ENCODE measurements around the gene CDT1. TPM values are rescaled to one million over a fixed set of nuclear protein-coding genes. Genes with fewer than 3 reads are reported as not detected.
A peak's percentile ranks its signal among the peaks of the same experiment; 100 is the strongest.

The CDT1 gene
- total RNA-seq, result 1 to 10 TPM in 2 of 4 donors, under 1 TPM in 2; 0.33 to 1.8 (median 0.99) TPM

- H3K9me3 ChIP-seq, result no peaks in the 10 kb centered on the region
- 1 to 2% methylated on average over 24 to 54 of the region's 98 CpGs for WGBS, 2 donors
- TF ChIP-seq CTCF (IDR thresholded peaks at IDR 0.05), result no peak
- peak; percentile 42 to 80 for TF ChIP-seq POLR2A (IDR thresholded peaks at IDR 0.05)
- H3K4me3 ChIP-seq (replicated peaks in 1 of 3), result peak within 1 kb of the TSS in 2 of 3 donors; percentile 45 to 47
- peaks cover 14 to 18% of the 10 kb centered on the region in 2 donors for H3K4me1 ChIP-seq
- DNase-seq, result peak; percentile 79 to 81
- H3K27ac ChIP-seq, result peak within 1 kb of the TSS; percentile 32 to 52 (median 32)
- intact Hi-C loops (cut with DNase I), result no loop called here
- no peaks in the 10 kb centered on the region for H3K36me3 ChIP-seq
- no peaks in the 10 kb centered on the region for H3K27me3 ChIP-seq
These were observed at the start of gene CDT1 for GRCh38 chr16:88803264-88803987. TSS of gene CDT1 (plus strand) at chr16:88803789. CDS start at chr16:88803832, 43 bp downstream.

- H3K4me1 ChIP-seq, result peaks cover 10 to 18% of the 10 kb centered on the region in 2 donors
These were observed 49.3 kb upstream of the CDT1 start for GRCh38 chr16:88754109-88754911.

GRCh38 chr16:88754912-88755744 lies 48.5 kb upstream of the CDT1 start:
- DNase-seq, result no peak
- WGBS, 2 donors, result 74 to 83% methylated on average over 22 to 23 of the region's 42 CpGs
- no peak overlapping the region for H3K27ac ChIP-seq
- no peaks in the 10 kb centered on the region for H3K9me3 ChIP-seq
- no peaks in the 10 kb centered on the region for H3K36me3 ChIP-seq
- H3K27me3 ChIP-seq, result no peaks in the 10 kb centered on the region
- H3K4me1 ChIP-seq, result peaks cover 14 to 26% of the 10 kb centered on the region in 2 donors
- no peak overlapping the region for H3K4me3 ChIP-seq (replicated peaks in 1 of 3)
- intact Hi-C loops (cut with DNase I), result no loop called here
- TF ChIP-seq POLR2A (IDR thresholded peaks at IDR 0.05) (no peak), CTCF (IDR thresholded peaks at IDR 0.05) (peak in 3 of 6 experiments; percentile 18 to 23 (median 21))

More at GRCh38 chr16:88754109-88754911, 49.3 kb upstream of the CDT1 start:
- Histone ChIP-seq H3K36me3 (no peaks in the 10 kb centered on the region), H3K4me3 (replicated peaks in 1 of 3) (no peak overlapping the region), H3K27ac (no peak overlapping the region), H3K9me3 (no peaks in the 10 kb centered on the region), H3K27me3 (no peaks in the 10 kb centered on the region)
- no peak for DNase-seq
- no peak for TF ChIP-seq POLR2A (IDR thresholded peaks at IDR 0.05)
- TF ChIP-seq CTCF (IDR thresholded peaks at IDR 0.05), result no peak
- intact Hi-C loops (cut with DNase I), result no loop called here
- WGBS, 2 donors, result 79 to 93% methylated on average over 8 to 16 of the region's 28 CpGs

GRCh38 chr16:88755745-88756443 lies 47.7 kb upstream of the CDT1 start:
- Histone ChIP-seq H3K4me1 (peaks cover 22 to 34% of the 10 kb centered on the region in 2 donors), H3K27ac (no peak overlapping the region), H3K36me3 (no peaks in the 10 kb centered on the region), H3K9me3 (no peaks in the 10 kb centered on the region), H3K27me3 (no peaks in the 10 kb centered on the region), H3K4me3 (replicated peaks in 1 of 3) (no peak overlapping the region)
- WGBS, 2 donors, result 91 to 93% methylated on average over 16 to 20 of the region's 23 CpGs
- no peak for DNase-seq
- intact Hi-C loops (cut with DNase I), result no loop called here
- TF ChIP-seq POLR2A (IDR thresholded peaks at IDR 0.05), result no peak
- no peak for TF ChIP-seq CTCF (IDR thresholded peaks at IDR 0.05)

Data from thyroid gland (tissue), 4 donors.